GM23338 (cell line): Measurements from ENCODE around the gene TIAM1.

Experiments
- EZH2 ChIP-seq: fragments of 200-600 bp; sonication (generic); IDR thresholded peaks from one replicate; pipeline ENCODE4 v1.8.0; 2017; ENCODE audit warnings: antibody characterized with exemption, mild to moderate bottlenecking, low read depth; ENCODE audit not compliant: unreplicated experiment
- POLR2AphosphoS5 ChIP-seq: IDR thresholded peaks from 2 replicates; pipeline ENCODE4 v1.6.1; 2016; ENCODE audit warnings: antibody characterized with exemption, low read depth
- TF ChIP-seq, protein P1 (sequence below), 2 experiments: fragments of 200-600 bp in 1 of 2; sonication (generic) in 1 of 2; conservative IDR thresholded peaks; 2 replicates each; pipeline versions ENCODE4 v1.5.1 to v1.6.1; 2016 to 2017; ENCODE audit warnings: antibody characterized with exemption in 2 of 2, low read depth in 2 of 2, mild to moderate bottlenecking in 2 of 2, moderate library complexity in 1 of 2
- TF ChIP-seq, protein P2 (sequence below): IDR thresholded peaks from one replicate; pipeline ENCODE4 v1.6.1; 2018; ENCODE audit warnings: antibody characterized with exemption; ENCODE audit not compliant: unreplicated experiment

DNA sequence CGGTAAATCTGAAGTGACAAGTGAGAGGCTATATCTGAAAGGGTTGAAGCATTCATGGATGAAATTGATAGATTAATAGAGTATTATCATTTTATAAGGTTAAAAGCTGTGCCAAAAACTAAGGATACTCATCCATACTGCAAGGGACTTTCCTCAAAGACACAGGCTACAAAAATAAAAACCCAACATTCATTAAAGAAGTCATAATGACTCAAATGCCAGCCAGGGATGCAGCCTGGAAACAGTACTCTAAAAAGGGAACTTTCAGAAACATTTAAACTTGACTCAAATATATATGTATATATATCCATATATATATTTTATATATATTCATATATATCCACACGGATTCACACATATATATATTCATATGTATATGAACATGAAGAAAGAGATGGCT lies 1.1 kb upstream of the TIAM1 start:
- TF ChIP-seq, protein P1, sequence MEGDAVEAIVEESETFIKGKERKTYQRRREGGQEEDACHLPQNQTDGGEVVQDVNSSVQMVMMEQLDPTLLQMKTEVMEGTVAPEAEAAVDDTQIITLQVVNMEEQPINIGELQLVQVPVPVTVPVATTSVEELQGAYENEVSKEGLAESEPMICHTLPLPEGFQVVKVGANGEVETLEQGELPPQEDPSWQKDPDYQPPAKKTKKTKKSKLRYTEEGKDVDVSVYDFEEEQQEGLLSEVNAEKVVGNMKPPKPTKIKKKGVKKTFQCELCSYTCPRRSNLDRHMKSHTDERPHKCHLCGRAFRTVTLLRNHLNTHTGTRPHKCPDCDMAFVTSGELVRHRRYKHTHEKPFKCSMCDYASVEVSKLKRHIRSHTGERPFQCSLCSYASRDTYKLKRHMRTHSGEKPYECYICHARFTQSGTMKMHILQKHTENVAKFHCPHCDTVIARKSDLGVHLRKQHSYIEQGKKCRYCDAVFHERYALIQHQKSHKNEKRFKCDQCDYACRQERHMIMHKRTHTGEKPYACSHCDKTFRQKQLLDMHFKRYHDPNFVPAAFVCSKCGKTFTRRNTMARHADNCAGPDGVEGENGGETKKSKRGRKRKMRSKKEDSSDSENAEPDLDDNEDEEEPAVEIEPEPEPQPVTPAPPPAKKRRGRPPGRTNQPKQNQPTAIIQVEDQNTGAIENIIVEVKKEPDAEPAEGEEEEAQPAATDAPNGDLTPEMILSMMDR (conservative IDR thresholded peaks at IDR 0.05; ENCODE audit: low read depth in 2 of 2) = no peak
- TF ChIP-seq EZH2 = no peak
- TF ChIP-seq, protein P2, sequence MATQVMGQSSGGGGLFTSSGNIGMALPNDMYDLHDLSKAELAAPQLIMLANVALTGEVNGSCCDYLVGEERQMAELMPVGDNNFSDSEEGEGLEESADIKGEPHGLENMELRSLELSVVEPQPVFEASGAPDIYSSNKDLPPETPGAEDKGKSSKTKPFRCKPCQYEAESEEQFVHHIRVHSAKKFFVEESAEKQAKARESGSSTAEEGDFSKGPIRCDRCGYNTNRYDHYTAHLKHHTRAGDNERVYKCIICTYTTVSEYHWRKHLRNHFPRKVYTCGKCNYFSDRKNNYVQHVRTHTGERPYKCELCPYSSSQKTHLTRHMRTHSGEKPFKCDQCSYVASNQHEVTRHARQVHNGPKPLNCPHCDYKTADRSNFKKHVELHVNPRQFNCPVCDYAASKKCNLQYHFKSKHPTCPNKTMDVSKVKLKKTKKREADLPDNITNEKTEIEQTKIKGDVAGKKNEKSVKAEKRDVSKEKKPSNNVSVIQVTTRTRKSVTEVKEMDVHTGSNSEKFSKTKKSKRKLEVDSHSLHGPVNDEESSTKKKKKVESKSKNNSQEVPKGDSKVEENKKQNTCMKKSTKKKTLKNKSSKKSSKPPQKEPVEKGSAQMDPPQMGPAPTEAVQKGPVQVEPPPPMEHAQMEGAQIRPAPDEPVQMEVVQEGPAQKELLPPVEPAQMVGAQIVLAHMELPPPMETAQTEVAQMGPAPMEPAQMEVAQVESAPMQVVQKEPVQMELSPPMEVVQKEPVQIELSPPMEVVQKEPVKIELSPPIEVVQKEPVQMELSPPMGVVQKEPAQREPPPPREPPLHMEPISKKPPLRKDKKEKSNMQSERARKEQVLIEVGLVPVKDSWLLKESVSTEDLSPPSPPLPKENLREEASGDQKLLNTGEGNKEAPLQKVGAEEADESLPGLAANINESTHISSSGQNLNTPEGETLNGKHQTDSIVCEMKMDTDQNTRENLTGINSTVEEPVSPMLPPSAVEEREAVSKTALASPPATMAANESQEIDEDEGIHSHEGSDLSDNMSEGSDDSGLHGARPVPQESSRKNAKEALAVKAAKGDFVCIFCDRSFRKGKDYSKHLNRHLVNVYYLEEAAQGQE = no peak
- TF ChIP-seq POLR2AphosphoS5 = no peak
